NCI-H1417 (cell line): ENCODE measurements around the gene VCPKMT.

ENCODE experiments used
- DNase-seq, 3 experiments: peaks; one replicate each; lab custom pipeline; 2025; lab: John Stamatoyannopoulos, UW

The VCPKMT gene

GRCh38 chr14:50067723-50068495 is 48.5 kb downstream of the VCPKMT start:
- DNase-seq: no peak

GRCh38 chr14:50065583-50065982 is 50.8 kb downstream of the VCPKMT start:
- DNase-seq: no peak

DNA sequence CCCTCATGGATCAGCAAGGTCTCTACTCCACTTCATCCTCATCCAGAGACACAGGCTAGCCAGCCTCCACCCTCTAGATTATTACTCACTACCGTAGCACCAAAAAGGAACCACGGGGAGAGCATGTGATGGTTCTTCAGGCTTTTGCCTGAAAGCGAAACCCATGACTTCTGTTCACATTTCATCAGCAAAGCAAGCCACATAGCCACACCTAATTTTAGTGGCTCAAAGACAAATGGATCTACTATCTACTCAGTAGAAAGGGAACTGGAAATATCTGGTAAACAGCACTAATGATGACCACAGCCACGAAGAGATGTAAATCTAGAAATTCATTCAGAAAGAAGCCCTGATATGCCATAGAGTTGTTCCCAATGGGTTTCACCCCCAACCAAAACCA is 51.4 kb downstream of the VCPKMT start:
- DNase-seq: no peak

DNA sequence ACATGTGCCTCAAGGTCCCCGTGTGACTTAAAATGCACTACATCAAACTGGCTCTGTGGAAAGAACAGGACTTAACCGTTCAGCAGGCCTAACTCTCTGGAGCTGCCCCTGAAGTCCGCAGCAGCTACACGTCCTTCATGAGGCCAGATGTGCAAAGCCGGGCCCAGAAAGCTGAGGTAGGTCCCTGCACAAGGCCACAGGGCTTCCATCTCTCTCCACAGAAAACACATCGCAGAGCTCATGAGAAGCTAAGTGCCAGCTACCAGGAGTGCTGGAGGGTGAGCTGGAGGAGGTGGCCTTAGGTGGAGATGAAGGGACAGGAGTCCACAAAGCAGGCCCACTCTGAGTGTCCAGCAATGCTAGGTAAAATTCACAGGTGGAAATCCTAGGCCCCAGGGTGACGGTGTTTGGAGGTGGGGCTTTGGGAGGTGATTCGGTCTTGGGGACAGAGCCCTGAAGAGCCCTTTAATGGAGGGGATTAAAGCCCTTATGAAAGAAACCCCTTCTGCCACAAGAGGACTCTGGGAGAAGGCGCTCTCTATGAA is 52.4 kb downstream of the VCPKMT start:
- no peak for DNase-seq

DNA sequence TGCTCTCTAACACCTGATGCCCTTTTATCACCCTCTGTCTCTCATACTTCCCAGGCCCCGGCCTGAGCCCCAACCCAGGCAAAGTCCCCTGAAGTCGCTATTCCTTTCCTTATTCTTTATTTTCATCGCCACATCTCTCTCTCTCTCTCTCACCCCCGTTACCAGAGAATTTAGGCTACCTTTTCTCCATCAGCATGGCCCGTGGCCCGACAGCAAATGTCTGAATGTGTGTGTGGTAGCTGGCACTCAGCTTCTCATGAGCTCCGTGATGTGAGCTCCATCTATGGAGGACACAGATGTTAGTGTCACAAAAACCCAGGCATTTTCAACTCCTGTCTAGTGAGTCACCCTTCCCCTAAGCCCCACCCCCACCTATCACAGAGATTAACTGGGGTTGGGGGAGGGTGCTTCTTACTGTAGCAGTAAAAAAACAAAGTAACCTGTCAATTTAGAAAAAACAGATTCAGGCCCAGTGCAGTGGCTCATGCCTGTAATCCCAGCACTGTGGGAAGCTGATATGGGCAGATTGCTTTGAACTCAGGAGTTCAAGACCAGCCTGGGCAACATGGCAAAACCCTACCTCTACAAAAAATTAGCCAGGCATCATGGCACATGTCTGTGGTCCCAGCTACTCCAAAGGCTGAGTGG is 53.8 kb downstream of the VCPKMT start:
- peak in 1 of 3 experiments; percentile 20 for DNase-seq

GRCh38 chr14:50061664-50062437 is 54.5 kb downstream of the VCPKMT start:
- DNase-seq: peak in 2 of 3 experiments; percentile 17 to 27

DNA sequence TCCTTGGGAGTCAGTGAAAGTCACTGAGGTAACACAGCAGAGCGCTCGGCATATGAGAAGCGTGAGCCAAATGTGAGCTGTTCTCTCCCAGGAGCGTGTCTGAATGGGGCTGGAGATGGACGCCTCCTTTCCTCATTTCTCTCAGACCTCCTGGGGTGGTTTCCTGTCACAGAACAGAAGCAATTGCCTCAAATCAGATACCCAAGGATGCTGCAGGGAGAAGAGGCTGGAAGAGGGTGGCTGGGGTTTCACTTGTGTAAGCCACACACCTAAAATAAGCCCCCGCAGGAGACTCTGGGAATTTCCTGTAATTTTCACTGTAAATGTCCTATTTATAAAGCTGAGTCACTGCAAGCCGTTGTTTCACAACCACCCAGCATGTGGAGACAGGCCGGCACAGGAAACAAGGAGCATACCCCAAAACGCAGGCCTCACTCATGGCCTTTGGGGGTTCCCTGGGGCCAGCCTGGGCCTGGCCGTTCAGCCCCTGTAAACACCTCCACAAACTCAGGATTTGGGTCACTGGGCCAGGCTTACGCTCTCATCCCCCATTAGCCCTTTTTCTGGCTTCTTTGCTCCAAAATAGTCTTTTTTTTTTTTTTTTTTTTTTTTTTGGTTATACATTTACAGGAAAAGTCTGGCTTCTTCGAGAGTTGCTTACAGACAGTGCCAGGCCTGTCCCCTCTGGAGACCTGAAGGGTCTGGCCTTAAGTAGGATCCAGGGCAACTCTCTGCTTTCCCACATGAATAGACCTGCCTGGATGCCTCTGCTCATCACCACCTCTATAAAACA is 55.3 kb downstream of the VCPKMT start:
- DNase-seq: peak in 2 of 3 experiments; percentile 28 to 32

DNA sequence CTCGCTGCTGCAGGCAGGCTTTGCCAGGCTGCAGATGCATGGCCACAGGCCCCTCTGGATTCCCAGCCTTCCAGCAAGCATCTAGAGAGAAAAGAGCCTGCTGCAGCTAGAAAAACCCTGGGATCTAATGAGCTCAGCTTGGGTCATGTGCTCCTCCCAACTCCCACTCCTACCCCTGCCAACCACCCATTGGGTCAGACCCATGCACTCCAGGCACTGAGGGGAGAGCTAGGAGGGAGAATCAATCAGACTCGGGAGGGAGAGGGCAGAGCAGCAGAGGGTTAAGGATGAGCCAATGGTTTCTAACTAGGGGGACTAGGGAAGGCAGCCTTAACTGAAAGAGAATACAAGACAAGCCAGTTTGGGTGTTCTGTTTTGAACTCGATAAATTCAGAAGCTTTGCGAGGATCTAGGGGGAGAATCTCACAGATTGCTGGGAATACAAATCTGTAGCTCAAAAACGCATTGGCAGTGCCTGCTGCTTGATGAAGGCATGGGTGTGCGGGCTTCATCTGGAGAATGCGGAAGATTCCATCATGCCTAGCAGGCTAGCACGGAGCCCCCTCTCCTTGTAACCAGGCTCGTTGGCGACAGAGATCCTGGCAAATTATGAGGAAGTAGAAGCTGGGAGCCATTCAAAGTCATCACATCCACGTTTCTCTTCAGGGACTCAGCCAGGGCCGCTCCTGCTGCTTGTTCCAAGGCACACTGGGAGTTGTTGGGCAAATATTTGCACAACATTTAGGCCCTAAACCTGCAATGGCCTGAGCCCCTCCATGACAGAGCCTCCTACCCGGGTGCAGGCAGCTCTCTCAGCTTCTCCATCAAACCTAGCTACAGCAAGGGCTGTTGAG is 56.4 kb downstream of the VCPKMT start:
- DNase-seq: peak in 1 of 3 experiments; percentile 35
